MM.1S (cell line): ENCODE results near the gene SYCE1L.
A peak's percentile ranks its signal among the peaks of the same experiment; 100 is the strongest.
"Not testable (repeated sequence)": the region's sequence is repeated elsewhere in the genome, so short reads cannot be mapped to it uniquely, and the experiment has no call there.

Experiments used
- DNase-seq: peaks from one replicate; pipeline ENCODE4 v3.0.0-alpha.2; 2015
- H2AFZ ChIP-seq: fragments of 300-600 bp; sonication (generic); 2 replicates; pipeline ENCODE4 v1.6.0; 2016; ENCODE audit warnings: antibody characterized with exemption, low read length
- H3F3A ChIP-seq: fragments of 300-600 bp; sonication (generic); 2 replicates; pipeline ENCODE4 v1.6.1; 2016; ENCODE audit warnings: mild to moderate bottlenecking, antibody characterized with exemption, low read length, moderate library complexity, mixed read lengths; ENCODE audit not compliant: insufficient read depth
- H3K27ac ChIP-seq: fragments of 300-600 bp; sonication (generic); 2 replicates; pipeline ENCODE4 v1.5.1; 2016; ENCODE audit warnings: mild to moderate bottlenecking, low read length
- H3K27me3 ChIP-seq: fragments of 300-600 bp; sonication (generic); replicated peaks from 2 replicates; pipeline ENCODE4 v1.6.0; 2016; ENCODE audit warnings: low read length; ENCODE audit not compliant: insufficient read depth
- H3K36me3 ChIP-seq: fragments of 300-600 bp; sonication (generic); replicated peaks from 2 replicates; pipeline ENCODE4 v1.6.1; 2016; ENCODE audit warnings: mild to moderate bottlenecking, low read length, mixed read lengths; ENCODE audit not compliant: insufficient read depth
- H3K4me1 ChIP-seq: fragments of 300-600 bp; sonication (generic); 2 replicates; pipeline ENCODE4 v1.6.1; 2016; ENCODE audit warnings: low read length, mixed read lengths
- H3K4me2 ChIP-seq: fragments of 300-600 bp; sonication (generic); 2 replicates; pipeline ENCODE4 v1.6.0; 2016; ENCODE audit warnings: low read depth, low read length
- H3K4me3 ChIP-seq: fragments of 300-600 bp; sonication (generic); 2 replicates; pipeline ENCODE4 v1.5.1; 2016; ENCODE audit warnings: low read length, mixed read lengths
- H3K79me2 ChIP-seq: fragments of 300-600 bp; sonication (generic); 2 replicates; pipeline ENCODE4 v1.6.1; 2016; ENCODE audit warnings: mixed run types, low read length, mixed read lengths
- H3K9ac ChIP-seq: fragments of 300-600 bp; sonication (generic); 2 replicates; pipeline ENCODE4 v1.6.1; 2016; ENCODE audit warnings: low read length, mixed read lengths
- H3K9me2 ChIP-seq: fragments of 300-600 bp; sonication (generic); replicated peaks from 2 replicates; pipeline ENCODE4 v1.6.1; 2016; ENCODE audit warnings: mild to moderate bottlenecking, low read length, mixed read lengths; ENCODE audit not compliant: insufficient read depth
- H3K9me3 ChIP-seq: fragments of 300-600 bp; sonication (generic); replicated peaks from 2 replicates; pipeline ENCODE4 v1.6.1; 2016; ENCODE audit warnings: mild to moderate bottlenecking, low read length, mixed read lengths; ENCODE audit not compliant: insufficient read depth
- H4K20me1 ChIP-seq: fragments of 300-600 bp; sonication (generic); 2 replicates; pipeline ENCODE4 v1.6.1; 2016; ENCODE audit warnings: mild to moderate bottlenecking, low read length, moderate library complexity, mixed read lengths; ENCODE audit not compliant: insufficient read depth
- EZH2 ChIP-seq: fragments of 300-600 bp; sonication (generic); optimal IDR thresholded peaks from 2 replicates; pipeline ENCODE3; 2017; ENCODE audit warnings: low read depth, mild to moderate bottlenecking, antibody characterized with exemption, low read length, mixed read lengths
- EZH2phosphoT487 ChIP-seq: fragments of 300-600 bp; sonication (generic); IDR thresholded peaks from 2 replicates; pipeline ENCODE4 v1.6.1; 2018; ENCODE audit warnings: antibody characterized with exemption, low read length
- TF ChIP-seq, protein P1 (sequence below): fragments of 300-600 bp; sonication (generic); IDR thresholded peaks from 2 replicates; pipeline ENCODE4 v1.5.1; 2016; ENCODE audit warnings: antibody characterized with exemption, low read length, mixed read lengths

SYCE1L gene

GRCh38 chr16:77234611-77235010, 35.4 kb downstream of the SYCE1L start:
- TF ChIP-seq EZH2phosphoT487 (no peak), EZH2 (no peak)
- TF ChIP-seq, protein P1, sequence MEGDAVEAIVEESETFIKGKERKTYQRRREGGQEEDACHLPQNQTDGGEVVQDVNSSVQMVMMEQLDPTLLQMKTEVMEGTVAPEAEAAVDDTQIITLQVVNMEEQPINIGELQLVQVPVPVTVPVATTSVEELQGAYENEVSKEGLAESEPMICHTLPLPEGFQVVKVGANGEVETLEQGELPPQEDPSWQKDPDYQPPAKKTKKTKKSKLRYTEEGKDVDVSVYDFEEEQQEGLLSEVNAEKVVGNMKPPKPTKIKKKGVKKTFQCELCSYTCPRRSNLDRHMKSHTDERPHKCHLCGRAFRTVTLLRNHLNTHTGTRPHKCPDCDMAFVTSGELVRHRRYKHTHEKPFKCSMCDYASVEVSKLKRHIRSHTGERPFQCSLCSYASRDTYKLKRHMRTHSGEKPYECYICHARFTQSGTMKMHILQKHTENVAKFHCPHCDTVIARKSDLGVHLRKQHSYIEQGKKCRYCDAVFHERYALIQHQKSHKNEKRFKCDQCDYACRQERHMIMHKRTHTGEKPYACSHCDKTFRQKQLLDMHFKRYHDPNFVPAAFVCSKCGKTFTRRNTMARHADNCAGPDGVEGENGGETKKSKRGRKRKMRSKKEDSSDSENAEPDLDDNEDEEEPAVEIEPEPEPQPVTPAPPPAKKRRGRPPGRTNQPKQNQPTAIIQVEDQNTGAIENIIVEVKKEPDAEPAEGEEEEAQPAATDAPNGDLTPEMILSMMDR: no peak
- Histone ChIP-seq H3F3A (no peaks in the 10 kb centered on the region), H3K36me3 (no peaks in the 10 kb centered on the region), H3K9ac (no peak overlapping the region), H2AFZ (no peak overlapping the region), H3K27ac (no peak overlapping the region), H3K4me2 (no peak overlapping the region), H3K4me1 (no peaks in the 10 kb centered on the region), H3K27me3 (no peaks in the 10 kb centered on the region), H3K79me2 (no peaks in the 10 kb centered on the region), H4K20me1 (no peaks in the 10 kb centered on the region), H3K9me2 (no peaks in the 10 kb centered on the region), H3K9me3 (no peaks in the 10 kb centered on the region), H3K4me3 (no peak overlapping the region)
- DNase-seq: no peak

DNA sequence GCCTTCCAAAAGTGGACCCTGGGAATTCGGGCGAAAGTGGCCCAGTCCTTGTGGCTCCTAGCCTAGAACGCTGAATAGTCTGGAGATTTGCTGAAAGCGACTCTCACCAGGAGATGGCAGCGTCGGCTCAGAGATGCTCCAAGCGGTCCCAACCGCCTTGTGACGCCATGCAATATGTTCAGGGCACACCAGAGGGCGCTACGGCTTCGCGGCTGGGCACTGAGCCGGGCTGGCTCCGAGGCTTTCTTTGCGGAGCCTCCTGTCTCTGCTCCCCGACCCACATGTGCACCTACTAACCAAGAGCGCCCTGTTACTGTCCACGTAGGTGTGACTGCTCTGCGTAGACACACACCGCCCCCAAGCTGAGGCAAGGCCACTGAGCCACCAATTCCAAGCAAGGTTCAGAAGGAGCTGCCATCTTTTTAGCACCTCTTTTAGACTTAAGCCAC, 36.9 kb downstream of the SYCE1L start:
- no peaks in the 10 kb centered on the region for H3K9me3 ChIP-seq
- peak; percentile 67 for DNase-seq
- H3K9ac ChIP-seq: no peak overlapping the region
- H3K36me3 ChIP-seq: no peaks in the 10 kb centered on the region
- no peak overlapping the region for H2AFZ ChIP-seq
- H4K20me1 ChIP-seq: no peaks in the 10 kb centered on the region
- no peak overlapping the region for H3K27ac ChIP-seq
- TF ChIP-seq EZH2phosphoT487 (no peak), EZH2 (no peak)
- TF ChIP-seq, protein P1: peak; percentile 86
- no peaks in the 10 kb centered on the region for H3K9me2 ChIP-seq
- no peaks in the 10 kb centered on the region for H3F3A ChIP-seq
- no peaks in the 10 kb centered on the region for H3K79me2 ChIP-seq
- H3K4me1 ChIP-seq: no peaks in the 10 kb centered on the region
- peak overlapping the region; percentile 41; the same call in 1 of the 2 replicates for H3K4me2 ChIP-seq
- H3K27me3 ChIP-seq: no peaks in the 10 kb centered on the region
- H3K4me3 ChIP-seq: no peak overlapping the region

- TF ChIP-seq EZH2phosphoT487 (no peak), EZH2 (no peak)
- TF ChIP-seq, protein P1: no peak
- Histone ChIP-seq H3K4me2 (no peak overlapping the region), H3K79me2 (no peaks in the 10 kb centered on the region), H3K9ac (no peak overlapping the region), H3K9me2 (no peaks in the 10 kb centered on the region), H3K27me3 (no peaks in the 10 kb centered on the region), H2AFZ (no peak overlapping the region), H3F3A (no peaks in the 10 kb centered on the region), H4K20me1 (no peaks in the 10 kb centered on the region), H3K4me1 (no peaks in the 10 kb centered on the region), H3K4me3 (no peak overlapping the region), H3K9me3 (no peaks in the 10 kb centered on the region), H3K27ac (no peak overlapping the region), H3K36me3 (no peaks in the 10 kb centered on the region)
- no peak for DNase-seq
Observed at GRCh38 chr16:77238593-77238992, 39.4 kb downstream of the SYCE1L start.

- H3K9me2 ChIP-seq, H3K9ac ChIP-seq: not testable (repeated sequence)
Observed at GRCh38 chr16:77242471-77242870, 43.3 kb downstream of the SYCE1L start.

More at GRCh38 chr16:77242471-77242870, 43.3 kb downstream of the SYCE1L start:
- H3K27ac ChIP-seq, H3K4me2 ChIP-seq, H3K79me2 ChIP-seq, H3K4me3 ChIP-seq, H3K27me3 ChIP-seq, H3K9me3 ChIP-seq, DNase-seq, H2AFZ ChIP-seq, H3K4me1 ChIP-seq, H3K36me3 ChIP-seq, H4K20me1 ChIP-seq, H3F3A ChIP-seq: not testable (repeated sequence)
